Daoy (cell line): ENCODE data around the gene PCDHGC3. TPM values are rescaled to one million over a fixed set of nuclear protein-coding genes. Genes with fewer than 3 reads are reported as not detected.
"Not testable (repeated sequence)": the region's sequence is repeated elsewhere in the genome, so short reads cannot be mapped to it uniquely, and the experiment has no call there.

ENCODE experiments used
- DNase-seq: peaks from one replicate; pipeline ENCODE4 v3.0.0-alpha.2; 2015; ENCODE audit warnings: low read depth
- total RNA-seq: library from RNA; depleted of rRNA; stranded (reverse); fragments of >200 nt; shearing (Covaris generic); gene quantifications from 2 replicates; pipeline ENCODE4 v1.2.3, GENCODE V29; 2014; rRNA removed

The PCDHGC3 gene
- total RNA-seq: 37.0 and 41.5 TPM in 2 replicates

DNA sequence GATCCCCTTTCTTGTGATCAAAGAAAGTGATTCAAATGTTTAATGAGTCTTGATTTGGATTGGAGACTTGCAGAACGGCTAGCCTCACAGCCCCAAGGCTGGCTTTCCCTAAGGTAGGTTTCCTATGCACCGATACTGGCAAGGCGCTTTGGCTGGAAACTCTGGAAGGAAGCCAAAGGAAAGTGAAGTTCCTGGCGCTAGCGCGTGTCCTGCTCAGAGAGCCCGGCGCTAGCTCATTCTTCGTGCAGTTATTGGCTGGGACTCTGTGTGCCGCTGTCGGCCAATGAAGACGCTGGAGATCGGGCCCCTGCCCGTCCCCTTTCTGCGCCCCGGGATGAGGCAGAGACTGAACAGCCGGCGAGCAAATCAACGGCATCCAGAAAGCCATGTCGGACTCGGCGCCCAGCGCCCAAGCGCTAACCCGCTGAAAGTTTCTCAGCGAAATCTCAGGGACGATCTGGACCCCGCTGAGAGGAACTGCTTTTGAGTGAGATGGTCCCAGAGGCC is at the start of gene PCDHGC3:
TSS of gene PCDHGC3 (plus strand) at position 342 of the 507 bp plus-strand sequence. CDS start at position 493, 151 bp downstream.
- DNase-seq: peak; percentile 96

- DNase-seq: no peak
Measured at GRCh38 chr5:141427783-141428426, 47.9 kb upstream of the PCDHGC3 start.

GRCh38 chr5:141430332-141431113 is 45.2 kb upstream of the PCDHGC3 start, which contains the start of gene PCDHGA12:
PCDHGA12 (plus strand) TSS chr5:141430507; CDS start chr5:141430760, 253 bp downstream.
- no peak for DNase-seq

DNA sequence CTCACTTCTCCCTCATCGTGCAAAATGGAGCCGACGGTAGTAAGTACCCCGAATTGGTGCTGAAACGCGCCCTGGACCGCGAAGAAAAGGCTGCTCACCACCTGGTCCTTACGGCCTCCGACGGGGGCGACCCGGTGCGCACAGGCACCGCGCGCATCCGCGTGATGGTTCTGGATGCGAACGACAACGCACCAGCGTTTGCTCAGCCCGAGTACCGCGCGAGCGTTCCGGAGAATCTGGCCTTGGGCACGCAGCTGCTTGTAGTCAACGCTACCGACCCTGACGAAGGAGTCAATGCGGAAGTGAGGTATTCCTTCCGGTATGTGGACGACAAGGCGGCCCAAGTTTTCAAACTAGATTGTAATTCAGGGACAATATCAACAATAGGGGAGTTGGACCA is 44.5 kb upstream of the PCDHGC3 start:
- no peak for DNase-seq

DNA sequence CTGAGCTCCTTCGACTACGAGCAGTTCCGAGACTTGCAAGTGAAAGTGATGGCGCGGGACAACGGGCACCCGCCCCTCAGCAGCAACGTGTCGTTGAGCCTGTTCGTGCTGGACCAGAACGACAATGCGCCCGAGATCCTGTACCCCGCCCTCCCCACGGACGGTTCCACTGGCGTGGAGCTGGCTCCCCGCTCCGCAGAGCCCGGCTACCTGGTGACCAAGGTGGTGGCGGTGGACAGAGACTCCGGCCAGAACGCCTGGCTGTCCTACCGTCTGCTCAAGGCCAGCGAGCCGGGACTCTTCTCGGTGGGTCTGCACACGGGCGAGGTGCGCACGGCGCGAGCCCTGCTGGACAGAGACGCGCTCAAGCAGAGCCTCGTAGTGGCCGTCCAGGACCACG is 43.5 kb upstream of the PCDHGC3 start:
- not testable (repeated sequence) for DNase-seq

DNA sequence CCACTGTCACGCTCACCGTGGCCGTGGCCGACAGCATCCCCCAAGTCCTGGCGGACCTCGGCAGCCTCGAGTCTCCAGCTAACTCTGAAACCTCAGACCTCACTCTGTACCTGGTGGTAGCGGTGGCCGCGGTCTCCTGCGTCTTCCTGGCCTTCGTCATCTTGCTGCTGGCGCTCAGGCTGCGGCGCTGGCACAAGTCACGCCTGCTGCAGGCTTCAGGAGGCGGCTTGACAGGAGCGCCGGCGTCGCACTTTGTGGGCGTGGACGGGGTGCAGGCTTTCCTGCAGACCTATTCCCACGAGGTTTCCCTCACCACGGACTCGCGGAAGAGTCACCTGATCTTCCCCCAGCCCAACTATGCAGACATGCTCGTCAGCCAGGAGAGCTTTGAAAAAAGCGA is 43.0 kb upstream of the PCDHGC3 start:
- not testable (repeated sequence) for DNase-seq

GRCh38 chr5:141434006-141434405 is 41.8 kb upstream of the PCDHGC3 start:
- DNase-seq: no peak

GRCh38 chr5:141437221-141437620 is 38.5 kb upstream of the PCDHGC3 start:
- DNase-seq: no peak

GRCh38 chr5:141439411-141440141 is 36.2 kb upstream of the PCDHGC3 start:
- DNase-seq: no peak

DNA sequence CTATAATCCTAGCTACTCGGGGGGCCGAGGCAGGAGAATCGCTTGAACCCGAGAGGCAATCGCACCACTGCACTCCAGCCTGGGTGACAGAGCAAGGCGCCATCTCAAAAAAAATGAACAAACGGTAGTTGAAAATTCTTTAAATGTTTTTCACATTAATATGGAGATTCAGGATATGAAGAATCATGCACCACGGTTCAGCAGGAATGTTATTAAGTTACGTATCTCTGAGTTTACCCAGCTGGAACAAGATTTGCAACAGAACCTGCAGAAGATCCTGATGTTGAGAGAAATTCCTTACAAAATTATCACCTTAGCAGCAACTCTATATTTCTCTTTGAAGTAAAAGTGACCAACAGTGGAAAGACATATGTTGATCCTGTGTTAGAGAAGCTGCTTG is 35.4 kb upstream of the PCDHGC3 start:
- no peak for DNase-seq

- no peak for DNase-seq
Measured at GRCh38 chr5:141441571-141442170, 34.1 kb upstream of the PCDHGC3 start.

DNA sequence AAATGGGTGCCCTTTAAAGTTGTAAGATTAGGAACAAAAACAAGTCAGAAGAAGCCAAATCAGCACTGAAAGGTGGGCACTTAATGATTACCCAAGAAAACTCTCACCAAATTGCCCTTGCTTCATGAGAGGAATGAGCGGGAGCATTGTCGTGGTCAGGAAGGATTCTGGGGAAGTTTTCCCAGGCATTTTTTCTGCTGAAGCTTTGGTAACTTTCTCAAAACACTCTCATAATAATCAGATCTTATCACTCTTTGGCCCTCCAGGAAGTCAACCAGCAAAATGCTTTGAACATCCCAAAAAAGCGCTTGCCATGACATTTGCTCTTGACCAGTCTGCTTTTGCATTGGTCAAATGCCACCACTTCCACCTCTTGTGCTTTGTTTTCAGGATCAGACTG is 10.4 kb upstream of the PCDHGC3 start:
- no peak for DNase-seq

DNA sequence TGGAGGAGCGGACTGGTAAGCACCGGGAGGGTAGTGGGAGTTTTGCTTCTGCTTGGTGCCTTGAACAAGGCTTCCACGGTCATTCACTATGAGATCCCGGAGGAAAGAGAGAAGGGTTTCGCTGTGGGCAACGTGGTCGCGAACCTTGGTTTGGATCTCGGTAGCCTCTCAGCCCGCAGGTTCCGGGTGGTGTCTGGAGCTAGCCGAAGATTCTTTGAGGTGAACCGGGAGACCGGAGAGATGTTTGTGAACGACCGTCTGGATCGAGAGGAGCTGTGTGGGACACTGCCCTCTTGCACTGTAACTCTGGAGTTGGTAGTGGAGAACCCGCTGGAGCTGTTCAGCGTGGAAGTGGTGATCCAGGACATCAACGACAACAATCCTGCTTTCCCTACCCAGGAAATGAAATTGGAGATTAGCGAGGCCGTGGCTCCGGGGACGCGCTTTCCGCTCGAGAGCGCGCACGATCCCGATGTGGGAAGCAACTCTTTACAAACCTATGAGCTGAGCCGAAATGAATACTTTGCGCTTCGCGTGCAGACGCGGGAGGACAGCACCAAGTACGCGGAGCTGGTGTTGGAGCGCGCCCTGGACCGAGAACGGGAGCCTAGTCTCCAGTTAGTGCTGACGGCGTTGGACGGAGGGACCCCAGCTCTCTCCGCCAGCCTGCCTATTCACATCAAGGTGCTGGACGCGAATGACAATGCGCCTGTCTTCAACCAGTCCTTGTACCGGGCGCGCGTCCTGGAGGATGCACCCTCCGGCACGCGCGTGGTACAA is 556 bp downstream of the PCDHGC3 start:
- peak; percentile 83 for DNase-seq

GRCh38 chr5:141477044-141477575 is 1.3 kb downstream of the PCDHGC3 start:
- peak; percentile 19 for DNase-seq

- DNase-seq: peak; percentile 33
Measured at GRCh38 chr5:141477815-141478214, 2.0 kb downstream of the PCDHGC3 start.

DNA sequence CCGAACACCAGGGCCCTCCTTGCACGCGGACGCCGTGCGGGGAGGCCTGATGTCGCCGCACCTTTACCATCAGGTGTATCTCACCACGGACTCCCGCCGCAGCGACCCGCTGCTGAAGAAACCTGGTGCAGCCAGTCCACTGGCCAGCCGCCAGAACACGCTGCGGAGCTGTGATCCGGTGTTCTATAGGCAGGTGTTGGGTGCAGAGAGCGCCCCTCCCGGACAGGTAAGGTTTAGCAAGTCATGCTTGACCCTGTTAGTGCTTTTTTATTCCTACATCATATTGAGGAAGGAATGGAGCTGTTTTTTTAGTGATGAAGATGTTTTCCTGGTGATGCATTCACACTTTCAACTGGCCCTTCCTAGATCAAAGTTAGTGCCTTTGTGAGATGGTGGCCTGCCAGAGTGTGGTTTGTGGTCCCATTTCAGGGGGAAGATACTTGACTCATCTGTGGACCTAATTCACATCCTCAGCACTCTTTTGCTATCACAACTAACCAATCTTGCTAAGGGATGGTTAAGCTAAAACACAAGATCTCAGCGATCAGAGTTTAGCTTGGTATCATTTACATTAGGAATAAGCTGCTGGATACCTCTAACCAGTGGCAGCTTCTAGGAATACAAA is 2.7 kb downstream of the PCDHGC3 start:
- no peak for DNase-seq

DNA sequence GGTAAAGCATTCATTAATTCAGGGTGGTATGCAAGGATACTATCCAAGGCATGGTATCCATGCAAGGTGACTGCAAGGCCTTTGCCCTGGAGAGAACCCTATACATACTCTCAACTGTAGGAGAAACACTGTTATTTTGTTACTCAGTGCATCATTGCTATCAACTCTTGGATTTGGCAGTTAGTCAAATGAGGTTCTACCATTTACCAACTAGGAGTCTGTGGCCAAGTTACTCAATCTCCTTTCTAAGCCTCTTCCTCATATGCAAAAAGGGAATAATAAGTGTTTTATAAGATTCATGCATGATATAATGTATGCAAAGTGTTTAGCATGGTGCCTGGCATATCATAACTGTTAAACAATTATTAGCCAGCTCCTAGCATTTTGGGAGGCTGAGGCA is 4.0 kb downstream of the PCDHGC3 start:
- DNase-seq: no peak

DNA sequence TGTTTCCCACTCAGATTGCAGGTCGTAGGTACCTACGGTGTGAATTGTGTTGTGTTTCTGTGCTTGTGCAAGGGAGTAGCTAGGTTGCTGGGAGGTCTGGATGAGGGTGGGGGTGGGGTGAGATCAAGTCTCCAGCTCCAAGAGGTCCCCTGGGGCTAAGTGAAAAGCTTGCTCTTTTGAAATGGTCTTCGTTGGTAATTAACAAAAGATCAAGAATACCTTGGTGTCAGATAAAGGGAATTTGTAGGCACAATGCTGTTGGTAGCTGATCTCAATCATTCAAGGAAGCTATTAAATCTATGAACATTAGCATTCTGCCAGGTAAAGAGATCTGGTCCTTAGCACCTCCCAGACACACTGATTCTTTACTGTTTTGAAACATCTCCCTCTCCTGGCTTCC is 8.1 kb downstream of the PCDHGC3 start:
- DNase-seq: no peak

DNA sequence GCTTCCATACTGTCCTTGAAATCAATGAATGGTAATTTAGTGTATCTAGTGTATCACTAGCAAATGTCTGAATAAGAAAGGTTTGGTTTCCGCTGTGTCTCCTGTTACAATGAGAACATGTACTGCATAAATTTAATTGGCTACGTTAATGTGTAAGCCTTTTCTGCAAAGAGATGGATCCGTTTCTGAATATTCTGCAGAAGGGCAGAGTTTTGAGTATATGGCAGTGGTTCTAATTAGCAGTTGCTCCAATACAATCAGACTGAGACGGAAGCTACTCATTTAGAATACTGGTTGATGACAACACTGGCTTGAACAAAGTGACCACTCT is 8.5 kb downstream of the PCDHGC3 start:
- DNase-seq: no peak

GRCh38 chr5:141484641-141485311 is 9.0 kb downstream of the PCDHGC3 start, which contains the start of gene PCDHGC4:
PCDHGC4 (plus strand) TSS chr5:141485030; CDS start chr5:141485174, 144 bp downstream.
- DNase-seq: no peak
